ENCODE measurements around the gene SLC6A11. TPM values are rescaled to one million over a fixed set of nuclear protein-coding genes. Genes with fewer than 3 reads are reported as not detected.

Gene SLC6A11
- total RNA-seq, 1 experiment from 2014 or later: not detected

DNA sequence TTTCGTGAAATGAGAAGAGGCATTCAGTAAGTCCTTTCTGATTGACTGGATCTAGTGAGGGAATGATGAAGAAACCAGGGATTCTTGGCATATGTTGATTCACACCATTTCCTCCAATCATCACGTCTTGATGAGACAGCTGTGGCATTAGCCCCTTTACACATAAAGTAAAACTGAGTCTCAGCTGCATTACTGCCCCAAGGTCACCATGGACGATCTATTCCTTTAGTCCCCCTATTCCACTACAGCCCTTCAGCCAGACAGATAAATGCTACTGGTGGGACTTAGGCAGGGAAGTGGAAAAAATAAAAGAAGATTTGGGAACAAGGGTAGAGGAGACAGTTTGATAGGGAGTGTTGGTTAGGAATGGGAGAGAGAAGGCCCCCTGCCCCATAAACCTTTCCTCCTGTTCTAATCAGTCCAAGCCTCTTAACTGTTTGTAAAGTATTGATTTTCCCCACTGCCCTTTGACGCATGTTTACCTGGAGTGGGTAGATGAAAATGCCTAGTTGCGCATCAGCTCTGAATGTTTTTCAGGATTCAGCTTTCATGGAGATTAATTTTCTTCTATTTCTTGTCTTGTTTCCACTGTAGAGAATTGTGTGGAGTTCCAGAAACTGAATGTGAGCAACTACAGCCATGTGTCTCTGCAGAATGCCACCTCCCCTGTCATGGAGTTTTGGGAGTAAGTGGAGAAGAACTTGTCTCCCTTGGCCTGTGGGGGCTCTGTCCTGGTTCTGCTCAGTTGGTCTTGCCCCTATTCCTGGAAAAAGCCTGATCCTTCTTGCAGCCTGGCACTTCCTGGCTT is 6.9 kb downstream of the SLC6A11 start:
- intact Hi-C loops (cut with micrococcal nuclease; ENCODE audit: unreplicated experiment): no loop called here

DNA sequence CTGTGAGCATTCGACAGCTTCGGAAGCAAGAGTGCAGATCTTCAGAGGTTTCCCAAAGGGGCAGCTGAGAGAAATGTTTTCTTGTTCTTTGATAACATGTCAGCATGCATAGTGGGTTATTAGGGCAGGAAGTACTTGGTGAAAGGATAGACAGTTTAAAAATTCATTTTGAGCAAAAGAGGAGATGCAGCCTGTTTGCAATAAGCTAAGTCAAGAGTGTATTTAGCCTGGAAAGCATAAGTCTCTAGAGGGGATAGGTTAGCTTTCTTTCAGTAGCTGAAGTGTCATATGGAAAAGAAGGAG is 7.4 kb downstream of the SLC6A11 start:
- ChIA-PET POLR2A (ENCODE audit: unreplicated experiment) (no interaction called here), CTCF (no interaction called here)
- no peak overlapping the region for H3K4me3 ChIP-seq
- TF ChIP-seq CTCF (conservative IDR thresholded peaks at IDR 0.05) (no peak), EZH2 (IDR thresholded peaks at IDR 0.05; ENCODE audit: low read depth) (no peak)
- BruUV-seq (replicated peaks): no TSS peak
- no peaks in the 10 kb centered on the region; the same call in 1 of the 2 replicates for H4K20me1 ChIP-seq (ENCODE audit: insufficient read depth)
- H3K79me2 ChIP-seq (ENCODE audit: low read depth): no peaks in the 10 kb centered on the region
- intact Hi-C loops (cut with micrococcal nuclease; ENCODE audit: unreplicated experiment): no loop called here
- DNase-seq: no peak
- H3K9me2 ChIP-seq (ENCODE audit: insufficient read depth): no peaks in the 10 kb centered on the region
- H2AFZ ChIP-seq: no peak overlapping the region
- H3F3A ChIP-seq (ENCODE audit: insufficient read depth, low read depth): no peaks in the 10 kb centered on the region
- peaks cover 48% of the 10 kb centered on the region for H3K27me3 ChIP-seq (ENCODE audit: insufficient read depth, low read depth)
- no peaks in the 10 kb centered on the region for H3K4me1 ChIP-seq (replicated peaks; ENCODE audit: insufficient read depth)
- H3K4me2 ChIP-seq: no peak overlapping the region
- H3K9me3 ChIP-seq (ENCODE audit: insufficient read depth, low read depth): no peaks in the 10 kb centered on the region; the same call in 1 of the 2 replicates
- H3K27ac ChIP-seq: no peak overlapping the region
- no peaks in the 10 kb centered on the region for H3K36me3 ChIP-seq (ENCODE audit: low read depth)

More for the DNA sequence above, 6.9 kb downstream of the SLC6A11 start:
- Histone ChIP-seq H3K4me2 (no peak overlapping the region), H3F3A (ENCODE audit: insufficient read depth, low read depth) (no peaks in the 10 kb centered on the region), H3K4me1 (replicated peaks; ENCODE audit: insufficient read depth) (no peaks in the 10 kb centered on the region), H3K9me3 (ENCODE audit: insufficient read depth, low read depth) (no peaks in the 10 kb centered on the region; the same call in 1 of the 2 replicates), H3K9me2 (ENCODE audit: insufficient read depth) (no peaks in the 10 kb centered on the region), H4K20me1 (ENCODE audit: insufficient read depth) (no peaks in the 10 kb centered on the region; the same call in 1 of the 2 replicates), H2AFZ (no peak overlapping the region), H3K27me3 (ENCODE audit: insufficient read depth, low read depth) (peaks cover 53% of the 10 kb centered on the region), H3K27ac (no peak overlapping the region), H3K4me3 (no peak overlapping the region), H3K79me2 (ENCODE audit: low read depth) (no peaks in the 10 kb centered on the region), H3K36me3 (ENCODE audit: low read depth) (no peaks in the 10 kb centered on the region)
- CTCF ChIA-PET: no interaction called here
- BruUV-seq (replicated peaks): no TSS peak
- DNase-seq: no peak
- no peak for TF ChIP-seq CTCF (conservative IDR thresholded peaks at IDR 0.05)
- no peak for TF ChIP-seq EZH2 (IDR thresholded peaks at IDR 0.05; ENCODE audit: low read depth)
- POLR2A ChIA-PET (ENCODE audit: unreplicated experiment): no interaction called here

GRCh38 chr3:10824468-10824867 is 8.4 kb downstream of the SLC6A11 start:
- DNase-seq: no peak
- no peak overlapping the region for H3K27ac ChIP-seq
- intact Hi-C loops (cut with micrococcal nuclease; ENCODE audit: unreplicated experiment): no loop called here
- no peaks in the 10 kb centered on the region for H3K9me2 ChIP-seq (ENCODE audit: insufficient read depth)
- H3K27me3 ChIP-seq (ENCODE audit: insufficient read depth, low read depth): peaks cover 38% of the 10 kb centered on the region
- H3K36me3 ChIP-seq (ENCODE audit: low read depth): no peaks in the 10 kb centered on the region
- H3K4me3 ChIP-seq: no peak overlapping the region
- H3K9me3 ChIP-seq (ENCODE audit: insufficient read depth, low read depth): no peaks in the 10 kb centered on the region; the same call in 1 of the 2 replicates
- H2AFZ ChIP-seq: no peak overlapping the region
- H3F3A ChIP-seq (ENCODE audit: insufficient read depth, low read depth): no peaks in the 10 kb centered on the region
- no peaks in the 10 kb centered on the region; the same call in 1 of the 2 replicates for H4K20me1 ChIP-seq (ENCODE audit: insufficient read depth)
- BruUV-seq (replicated peaks): no TSS peak
- CTCF ChIA-PET: no interaction called here
- no peak overlapping the region for H3K4me2 ChIP-seq
- H3K79me2 ChIP-seq (ENCODE audit: low read depth): no peaks in the 10 kb centered on the region
- POLR2A ChIA-PET (ENCODE audit: unreplicated experiment): no interaction called here
- TF ChIP-seq CTCF (conservative IDR thresholded peaks at IDR 0.05) (no peak), EZH2 (IDR thresholded peaks at IDR 0.05; ENCODE audit: low read depth) (no peak)
- H3K4me1 ChIP-seq (replicated peaks; ENCODE audit: insufficient read depth): no peaks in the 10 kb centered on the region
